H1 (cell line): ENCODE data around the gene PKN1. TPM values are rescaled to one million over a fixed set of nuclear protein-coding genes. Genes with fewer than 3 reads are reported as not detected.

Source experiments
- CTCF ChIA-PET: fragments of 300-600 bp; sonication (Branson Sonifier 250); formaldehyde crosslinking; loops from one replicate; lab custom pipeline; 2021; ENCODE audit not compliant: partially characterized antibody; lab: Charles Lee
- POLR2A ChIA-PET: fragments of 300-600 bp; sonication (Branson Sonifier 250); formaldehyde crosslinking; loops from one replicate; lab custom pipeline; 2021; ENCODE audit warnings: inconsistent platforms; ENCODE audit not compliant: partially characterized antibody; lab: Charles Lee
- DNase-seq, 2 experiments: peaks; one replicate each; pipeline versions ENCODE4 v3.0.0 to v3.0.0-alpha.2; 2010 to 2022; ENCODE audit warnings: low spot score in 2 of 2, low read depth in 1 of 2, mixed read lengths in 1 of 2
- FAIRE-seq: peaks from 2 replicates; lab custom pipeline; 2011; peaks lifted over from hg19 to GRCh38; lab: Jason Lieb, UNC
- H2AFZ ChIP-seq: 2 replicates; pipeline ENCODE4 v1.8.1; 2012; ENCODE audit warnings: low read length, inconsistent platforms
- H2AK5ac ChIP-seq: 2 replicates; pipeline ENCODE4 v1.6.1; 2013; ENCODE audit warnings: low read depth, low read length
- H2BK120ac ChIP-seq: replicated peaks from 2 replicates; pipeline ENCODE3; 2013; ENCODE audit warnings: low read depth, low read length, inconsistent platforms
- H2BK12ac ChIP-seq: 2 replicates; pipeline ENCODE4 v1.6.1; 2013; ENCODE audit warnings: low read depth, low read length
- H2BK15ac ChIP-seq: 2 replicates; pipeline ENCODE4 v1.6.1; 2013; ENCODE audit warnings: low read length
- H2BK20ac ChIP-seq: 2 replicates; pipeline ENCODE4 v1.6.1; 2013; ENCODE audit warnings: low read length
- H2BK5ac ChIP-seq: 2 replicates; pipeline ENCODE4 v1.6.1; 2013; ENCODE audit warnings: low read depth, low read length
- H3K14ac ChIP-seq: 2 replicates; pipeline ENCODE4 v1.6.1; 2013; ENCODE audit warnings: inconsistent platforms; ENCODE audit not compliant: insufficient read length
- H3K18ac ChIP-seq: 2 replicates; pipeline ENCODE4 v1.6.1; 2013; ENCODE audit warnings: low read length; ENCODE audit errors: extremely low read depth
- H3K23ac ChIP-seq: 2 replicates; pipeline ENCODE4 v1.6.1; 2013; ENCODE audit warnings: inconsistent platforms; ENCODE audit not compliant: insufficient read length
- H3K23me2 ChIP-seq: 2 replicates; pipeline ENCODE4 v1.6.1; 2013; ENCODE audit warnings: low read depth, low read length
- H3K27ac ChIP-seq: 2 replicates; pipeline ENCODE4 v1.6.1; 2011; ENCODE audit warnings: low read depth, low read length, inconsistent platforms
- H3K27me3 ChIP-seq, 4 experiments: replicated peaks in 1 of 4; 1 replicate in 1 of 4; 2 replicates in 3 of 4; pipeline versions ENCODE4 v1.6.1 to v1.8.1; 2011 to 2013; ENCODE audit warnings: low read length in 3 of 4, mild to moderate bottlenecking in 3 of 4, inconsistent platforms in 2 of 4, mixed read lengths in 2 of 4, moderate library complexity in 1 of 4; ENCODE audit not compliant: control insufficient read depth in 3 of 4, insufficient read depth in 3 of 4; ENCODE audit errors: extremely low read depth in 1 of 4
- H3K36me3 ChIP-seq, 4 experiments: 2 replicates each; pipeline versions ENCODE4 v1.6.1 to v1.8.1; 2011 to 2013; ENCODE audit warnings: mild to moderate bottlenecking in 4 of 4, low read length in 3 of 4, moderate library complexity in 2 of 4, control low read depth in 1 of 4, inconsistent platforms in 1 of 4; ENCODE audit not compliant: insufficient read depth in 4 of 4, control insufficient read depth in 2 of 4
- H3K4ac ChIP-seq: replicated peaks from 2 replicates; pipeline ENCODE3; 2013; ENCODE audit warnings: low read length, low read depth, mixed read lengths, inconsistent platforms; ENCODE audit not compliant: insufficient read length
- H3K4me1 ChIP-seq, 4 experiments: replicated peaks in 1 of 4; 1 replicate in 1 of 4; 2 replicates in 3 of 4; pipeline versions ENCODE4 v1.6.1 to v1.8.1; 2011 to 2013; ENCODE audit warnings: low read length in 3 of 4, inconsistent platforms in 2 of 4, mixed read lengths in 1 of 4; ENCODE audit not compliant: insufficient read depth in 4 of 4, control insufficient read depth in 3 of 4
- H3K4me2 ChIP-seq, 2 experiments: 2 replicates each; pipeline versions ENCODE4 v1.6.1 to v1.8.1; 2011 to 2013; ENCODE audit warnings: low read depth in 2 of 2, low read length in 2 of 2, control low read depth in 1 of 2, inconsistent platforms in 1 of 2, mild to moderate bottlenecking in 1 of 2; ENCODE audit not compliant: insufficient read depth in 1 of 2
- H3K4me3 ChIP-seq, 4 experiments: fragments of 200-600, 300-600 bp in 1 of 4; sonication (generic), shearing (Covaris generic), sonication (Bioruptor Twin) in 1 of 4; 2 replicates each; pipeline versions ENCODE4 v1.5.1 to v1.8.1; 2011 to 2016; ENCODE audit warnings: low read length in 4 of 4, low read depth in 3 of 4, control low read depth in 2 of 4, inconsistent platforms in 2 of 4, mild to moderate bottlenecking in 2 of 4, mixed read lengths in 1 of 4, moderate library complexity in 1 of 4; ENCODE audit not compliant: insufficient read depth in 2 of 4; ENCODE audit errors: extremely low read depth in 1 of 4
- H3K56ac ChIP-seq: replicated peaks from 2 replicates; pipeline ENCODE3; 2013; ENCODE audit warnings: low read depth, mild to moderate bottlenecking, mixed read lengths, low read length, inconsistent platforms; ENCODE audit not compliant: insufficient read length
- H3K79me1 ChIP-seq: 2 replicates; pipeline ENCODE4 v1.6.1; 2013; ENCODE audit warnings: low read depth, low read length, control low read depth
- H3K79me2 ChIP-seq, 2 experiments: 2 replicates each; pipeline versions ENCODE4 v1.6.1 to v1.8.1; 2012 to 2013; ENCODE audit warnings: low read length in 2 of 2, mild to moderate bottlenecking in 2 of 2, inconsistent platforms in 1 of 2; ENCODE audit not compliant: insufficient read depth in 2 of 2, control insufficient read depth in 1 of 2
- H3K9ac ChIP-seq, 4 experiments: replicated peaks in 1 of 4; 1 replicate in 1 of 4; 2 replicates in 3 of 4; pipeline versions ENCODE4 v1.6.1 to v1.8.1; 2011 to 2013; ENCODE audit warnings: low read depth in 3 of 4, low read length in 3 of 4, control low read depth in 2 of 4, mild to moderate bottlenecking in 2 of 4, moderate library complexity in 2 of 4, inconsistent platforms in 1 of 4; ENCODE audit errors: extremely low read depth in 1 of 4
- H3K9me3 ChIP-seq, 2 experiments: 2 replicates each; pipeline versions ENCODE4 v1.6.1 to v1.8.1; 2012 to 2013; ENCODE audit warnings: mild to moderate bottlenecking in 2 of 2, moderate library complexity in 2 of 2, control low read depth in 1 of 2, inconsistent platforms in 1 of 2, low read depth in 1 of 2, low read length in 1 of 2, mixed read lengths in 1 of 2; ENCODE audit not compliant: insufficient read depth in 2 of 2
- H4K20me1 ChIP-seq, 2 experiments: replicated peaks in 1 of 2; 2 replicates each; pipeline versions ENCODE3 to v1.8.1; 2011 to 2013; ENCODE audit warnings: inconsistent platforms in 2 of 2, low read length in 2 of 2, mild to moderate bottlenecking in 1 of 2; ENCODE audit not compliant: insufficient read depth in 2 of 2, control insufficient read depth in 1 of 2
- H4K5ac ChIP-seq: 2 replicates; pipeline ENCODE4 v1.6.1; 2013; ENCODE audit warnings: low read length, low read depth, mixed read lengths, inconsistent platforms; ENCODE audit not compliant: insufficient read length
- H4K8ac ChIP-seq: 2 replicates; pipeline ENCODE4 v1.8.0; 2013; ENCODE audit warnings: mild to moderate bottlenecking, moderate library complexity, low read length, inconsistent platforms; ENCODE audit not compliant: insufficient read depth; ENCODE audit errors: extremely low read depth
- H4K91ac ChIP-seq: replicated peaks from 2 replicates; pipeline ENCODE3; 2013; ENCODE audit warnings: low read length, mixed read lengths, inconsistent platforms; ENCODE audit not compliant: insufficient read length
- BACH1 ChIP-seq: IDR thresholded peaks from 2 replicates; pipeline ENCODE4 v1.6.1; 2012; ENCODE audit warnings: low read length, improper control_type of control experiment
- EP300 ChIP-seq, 2 experiments: IDR thresholded peaks; 1 replicate in 1 of 2; 2 replicates in 1 of 2; pipeline ENCODE4 v1.6.1; 2011 to 2012; ENCODE audit warnings: low read depth in 2 of 2, low read length in 2 of 2, mild to moderate bottlenecking in 2 of 2, borderline replicate concordance in 1 of 2, inconsistent platforms in 1 of 2, moderate library complexity in 1 of 2
- JUN ChIP-seq: IDR thresholded peaks from 2 replicates; pipeline ENCODE4 v1.6.1; 2011; ENCODE audit warnings: low read depth, mild to moderate bottlenecking, improper control_type of control experiment, low read length
- KDM4A ChIP-seq: IDR thresholded peaks from one replicate; pipeline ENCODE4 v1.7.1; 2012; ENCODE audit warnings: low read depth, mild to moderate bottlenecking, moderate library complexity, low read length, inconsistent platforms; ENCODE audit not compliant: severe bottlenecking
- NANOG ChIP-seq: IDR thresholded peaks from 2 replicates; pipeline ENCODE4 v1.6.1; 2011; ENCODE audit warnings: low read length, low read depth, mild to moderate bottlenecking, inconsistent platforms; ENCODE audit not compliant: insufficient read depth, poor library complexity, severe bottlenecking
- PHF8 ChIP-seq: fragments of 200-600 bp; sonication (generic); conservative IDR thresholded peaks from 2 replicates; pipeline ENCODE4 v1.7.1; 2012; ENCODE audit warnings: low read depth, mild to moderate bottlenecking, inconsistent platforms, low read length, moderate library complexity
- SAP30 ChIP-seq: fragments of 300-600 bp; sonication (generic); IDR thresholded peaks from 2 replicates; pipeline ENCODE4 v1.7.1; 2012; ENCODE audit warnings: low read length, moderate library complexity, mild to moderate bottlenecking, inconsistent platforms; ENCODE audit not compliant: insufficient read depth, insufficient replicate concordance
- SP4 ChIP-seq: IDR thresholded peaks from 2 replicates; pipeline ENCODE4 v1.6.1; 2012; ENCODE audit warnings: low read length, inconsistent platforms
- TAF7 ChIP-seq: optimal IDR thresholded peaks from 2 replicates; pipeline ENCODE3; 2011; ENCODE audit warnings: low read depth, mild to moderate bottlenecking, inconsistent platforms, low read length, moderate library complexity, borderline replicate concordance
- whole genome bisulfite sequencing, 2 experiments: shearing (Covaris generic) in 1 of 2; methylation state at CpG; one replicate each; pipeline versions ENCODE4 v1.1.6 to v1.1.7; 2013 to 2015; ENCODE audit warnings: low lambda C conversion rate in 2 of 2, mixed read lengths in 2 of 2, inconsistent platforms in 1 of 2, low coverage in 1 of 2, missing lambda C conversion rate in 1 of 2; ENCODE audit not compliant: insufficient replicate concordance in 2 of 2, insufficient coverage in 1 of 2, insufficient read length in 1 of 2; ENCODE audit errors: extremely low coverage in 1 of 2, missing lambda C conversion rate in 1 of 2; 5-methylcytosine and 5-hydroxymethylcytosine counted together
- polyA plus RNA-seq, 7 experiments: library from polyadenylated mRNA; depleted of rRNA in 3 of 7; stranded (reverse) in 5 of 7; unstranded in 2 of 7; fragments of >200 nt in 5 of 7; fragments of 200-250 nt in 2 of 7; gene quantifications; 1 replicate in 5 of 7; 2 replicates in 1 of 7; 4 replicates in 1 of 7; pipeline versions ENCODE4 v1.2.1 to v1.2.3, GENCODE V29; 2011 to 2013; ENCODE audit warnings: missing spikeins in 2 of 7, mixed read lengths in 2 of 7
- total RNA-seq: library from RNA; stranded (reverse); fragmentation: NEBNext Ultra II Directional; extraction: Animal tissue kit (Norgen Biotek cat#: 25700); gene quantifications from 2 replicates; pipeline ENCODE4 v1.2.1, GENCODE V29; 2021
- TF ChIP-seq, protein P1 (sequence below): IDR thresholded peaks from 2 replicates; pipeline ENCODE4 v1.6.1; 2012; ENCODE audit warnings: low read length, inconsistent platforms

The PKN1 gene
- total and polyA plus RNA-seq, 2 of the 8 experiments (the other 6 are each of a cell fraction or from before 2014, with no cell fraction given): 65.2 to 162 TPM

DNA sequence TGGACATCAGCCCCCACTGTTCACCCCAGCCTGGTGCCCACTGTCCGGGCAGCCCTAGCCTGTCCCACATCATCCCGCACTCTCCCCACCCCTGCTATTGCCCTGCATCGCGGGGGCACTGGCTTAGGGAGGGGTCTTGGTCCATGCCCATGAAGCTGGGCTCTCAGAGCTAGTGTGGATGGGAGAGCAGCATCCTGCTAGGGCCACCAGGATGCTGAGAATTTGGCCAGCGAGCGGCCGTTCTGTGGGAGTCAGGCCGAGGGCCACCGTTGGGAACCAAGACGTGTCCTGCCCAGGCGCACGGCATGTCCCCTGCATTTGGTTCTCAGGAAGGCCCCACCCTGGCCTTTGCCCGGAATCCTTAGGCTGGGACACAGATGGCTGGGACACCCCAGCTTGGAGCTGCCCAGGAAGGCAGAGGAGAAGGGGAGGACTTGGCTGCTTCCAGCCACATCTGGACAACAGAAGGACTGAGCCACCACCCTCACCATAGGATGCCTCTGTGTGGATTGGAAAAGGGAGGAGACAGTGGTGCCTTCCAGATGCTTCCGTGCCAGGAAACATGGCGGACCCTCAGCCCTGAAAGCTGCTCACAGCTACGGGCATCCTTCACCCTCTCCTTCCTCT lies 37.3 kb upstream of the PKN1 start:
- H2AK5ac ChIP-seq: no peak overlapping the region
- H3K14ac ChIP-seq: no peak overlapping the region
- no peak overlapping the region for H3K27ac ChIP-seq
- no peak overlapping the region for H4K5ac ChIP-seq
- H3K79me1 ChIP-seq: no peaks in the 10 kb centered on the region
- peaks cover 0 to 5% (median 4%) of the 10 kb centered on the region in 4 experiments; a peak in 5 of 7 replicates for H3K4me1 ChIP-seq
- no peak overlapping the region for H3K4ac ChIP-seq
- H2BK20ac ChIP-seq: no peak overlapping the region
- no peak overlapping the region for H2BK5ac ChIP-seq
- no peak overlapping the region for H2BK12ac ChIP-seq
- H3K18ac ChIP-seq: no peak overlapping the region
- no peaks in the 10 kb centered on the region for H3K79me2 ChIP-seq
- H3K4me3 ChIP-seq: no peak overlapping the region
- no peak overlapping the region for H3K9ac ChIP-seq
- no peaks in the 10 kb centered on the region for H3K36me3 ChIP-seq
- no peak overlapping the region for H3K56ac ChIP-seq
- no peak overlapping the region for H3K4me2 ChIP-seq
- no peak for FAIRE-seq
- POLR2A ChIA-PET: interaction anchor here (0.9 to 4.8 kb wide), 3 partner anchors 9 to 32 kb away, joined by 3 to 24 read pairs (median 3); no protein-coding TSS in a partner anchor
- H2AFZ ChIP-seq: no peak overlapping the region
- no peaks in the 10 kb centered on the region for H4K20me1 ChIP-seq
- H4K8ac ChIP-seq: no peak overlapping the region
- no peaks in the 10 kb centered on the region for H3K9me3 ChIP-seq
- H3K27me3 ChIP-seq: no peaks in the 10 kb centered on the region
- no peak overlapping the region for H2BK15ac ChIP-seq
- H3K23me2 ChIP-seq: no peaks in the 10 kb centered on the region
- WGBS, 2 experiments: 93% methylated on average over 16 of the region's 16 CpGs; no CpG with 5 or more reads in 1 of the 2 experiments
- H3K23ac ChIP-seq: no peak overlapping the region
- no peak overlapping the region for H2BK120ac ChIP-seq
- no peak overlapping the region for H4K91ac ChIP-seq
- CTCF ChIA-PET: interaction anchor here (0.6 to 2.3 kb wide), 5 partner anchors 10 to 614 kb away, joined by 3 to 12 read pairs (median 3); no protein-coding TSS in a partner anchor
- no peak for DNase-seq
- TF ChIP-seq NANOG: no peak
- TF ChIP-seq EP300 (IDR thresholded peaks at IDR 0.05; ENCODE audit: borderline replicate concordance in 1 of 2, low read depth in 2 of 2, low read length in 2 of 2): no peak
- no peak for TF ChIP-seq PHF8
- no peak for TF ChIP-seq SAP30
- TF ChIP-seq, protein P1, sequence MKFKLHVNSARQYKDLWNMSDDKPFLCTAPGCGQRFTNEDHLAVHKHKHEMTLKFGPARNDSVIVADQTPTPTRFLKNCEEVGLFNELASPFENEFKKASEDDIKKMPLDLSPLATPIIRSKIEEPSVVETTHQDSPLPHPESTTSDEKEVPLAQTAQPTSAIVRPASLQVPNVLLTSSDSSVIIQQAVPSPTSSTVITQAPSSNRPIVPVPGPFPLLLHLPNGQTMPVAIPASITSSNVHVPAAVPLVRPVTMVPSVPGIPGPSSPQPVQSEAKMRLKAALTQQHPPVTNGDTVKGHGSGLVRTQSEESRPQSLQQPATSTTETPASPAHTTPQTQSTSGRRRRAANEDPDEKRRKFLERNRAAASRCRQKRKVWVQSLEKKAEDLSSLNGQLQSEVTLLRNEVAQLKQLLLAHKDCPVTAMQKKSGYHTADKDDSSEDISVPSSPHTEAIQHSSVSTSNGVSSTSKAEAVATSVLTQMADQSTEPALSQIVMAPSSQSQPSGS: no peak
- TF ChIP-seq JUN: no peak
- TF ChIP-seq SP4: no peak
- TF ChIP-seq BACH1: no peak
- TF ChIP-seq TAF7: no peak
- no peak for TF ChIP-seq KDM4A
